Activated T-helper 1 cell treated with Interleukin-2 at 50 U/mL for 16 hours (primary cell): ENCODE data around the gene KANK3.
A peak's percentile ranks its signal among the peaks of the same experiment; 100 is the strongest.
"Not testable (repeated sequence)": the region's sequence is repeated elsewhere in the genome, so short reads cannot be mapped to it uniquely, and the experiment has no call there.

Experiments
- DNase-seq: peaks from one replicate; pipeline ENCODE4 v3.0.0-alpha.2; 2020; ENCODE audit warnings: low read depth

Gene KANK3

GRCh38 chr19:8342684-8343482 is at the start of gene KANK3:
KANK3 (minus strand) TSS chr19:8343262; CDS start chr19:8337828, 5,434 bp downstream.
- DNase-seq = peak; percentile 85

GRCh38 chr19:8392017-8392591 is 49.0 kb upstream of the KANK3 start:
- DNase-seq = no peak

GRCh38 chr19:8391198-8392016 is 48.3 kb upstream of the KANK3 start:
- no peak for DNase-seq

GRCh38 chr19:8390617-8390981 is 47.5 kb upstream of the KANK3 start:
- peak; percentile 78 for DNase-seq

- peak; percentile 94 for DNase-seq
These were observed 47.0 kb upstream of the KANK3 start, which contains the start of gene RAB11B for GRCh38 chr19:8389891-8390616. RAB11B (plus strand) TSS chr19:8390360; CDS start chr19:8390417, 57 bp downstream.

- DNase-seq = no peak
These were observed 45.5 kb upstream of the KANK3 start for GRCh38 chr19:8388612-8388958.

- no peak for DNase-seq
These were observed 44.9 kb upstream of the KANK3 start for GRCh38 chr19:8387688-8388611.

- no peak for DNase-seq
These were observed 43.9 kb upstream of the KANK3 start for GRCh38 chr19:8386990-8387389.

GRCh38 chr19:8386419-8386818 is 43.4 kb upstream of the KANK3 start:
- not testable (repeated sequence) for DNase-seq

GRCh38 chr19:8385566-8385965 is 42.5 kb upstream of the KANK3 start:
- not testable (repeated sequence) for DNase-seq

GRCh38 chr19:8385103-8385502 is 42.0 kb upstream of the KANK3 start:
- DNase-seq = not testable (repeated sequence)

GRCh38 chr19:8384569-8384968 is 41.5 kb upstream of the KANK3 start:
- DNase-seq = not testable (repeated sequence)

- not testable (repeated sequence) for DNase-seq
These were observed 36.3 kb upstream of the KANK3 start for GRCh38 chr19:8379156-8379891.

GRCh38 chr19:8377598-8377997 is 34.5 kb upstream of the KANK3 start:
- no peak for DNase-seq

GRCh38 chr19:8376373-8376974 is 33.4 kb upstream of the KANK3 start:
- DNase-seq = not testable (repeated sequence)

- not testable (repeated sequence) for DNase-seq
These were observed 32.7 kb upstream of the KANK3 start for GRCh38 chr19:8375766-8376165.

- DNase-seq = no peak
These were observed 31.1 kb upstream of the KANK3 start for GRCh38 chr19:8373867-8374813.

GRCh38 chr19:8371011-8371804 is 28.1 kb upstream of the KANK3 start:
- no peak for DNase-seq
